ENCODE measurements around the gene PASK. TPM values are rescaled to one million over a fixed set of nuclear protein-coding genes. Genes with fewer than 3 reads are reported as not detected.

The PASK gene
- polyA plus RNA-seq, 5 donors, result 18.3 to 25.0 (median 21.2) TPM

- no peak for DNase-seq
Observed at GRCh38 chr2:241082341-241083090, 66.8 kb downstream of the PASK start.

DNA sequence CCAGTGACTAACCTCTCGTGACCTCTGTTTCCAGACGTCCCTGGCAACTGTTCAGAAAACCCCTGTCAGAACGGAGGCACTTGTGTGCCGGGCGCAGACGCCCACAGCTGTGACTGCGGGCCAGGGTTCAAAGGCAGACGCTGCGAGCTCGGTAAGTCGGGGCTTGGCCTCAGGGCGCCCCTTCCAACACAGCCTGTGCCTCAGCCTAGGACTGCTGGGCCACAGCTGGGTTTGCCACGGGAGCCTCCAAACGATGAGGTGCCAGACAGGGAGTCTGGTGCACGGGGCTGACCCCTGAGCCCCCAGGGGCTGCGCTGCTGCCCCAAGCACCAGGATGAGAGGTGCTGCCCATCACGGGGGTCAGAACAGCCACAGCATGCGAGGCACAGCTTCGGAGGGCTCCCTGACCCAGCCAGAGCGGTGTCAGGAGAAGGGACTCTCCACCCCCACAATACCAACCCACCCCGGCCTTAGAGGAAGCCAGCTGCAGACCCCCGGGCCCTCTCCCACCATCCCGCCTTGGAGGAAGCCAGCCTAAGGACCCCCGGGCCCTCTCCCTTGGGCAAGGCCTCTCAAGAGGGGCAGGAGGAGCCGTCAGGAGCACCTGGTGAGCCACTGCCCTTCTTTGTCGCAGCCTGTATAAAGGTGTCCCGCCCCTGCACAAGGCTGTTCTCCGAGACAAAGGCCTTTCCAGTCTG is 67.5 kb downstream of the PASK start:
- no peak for DNase-seq

DNA sequence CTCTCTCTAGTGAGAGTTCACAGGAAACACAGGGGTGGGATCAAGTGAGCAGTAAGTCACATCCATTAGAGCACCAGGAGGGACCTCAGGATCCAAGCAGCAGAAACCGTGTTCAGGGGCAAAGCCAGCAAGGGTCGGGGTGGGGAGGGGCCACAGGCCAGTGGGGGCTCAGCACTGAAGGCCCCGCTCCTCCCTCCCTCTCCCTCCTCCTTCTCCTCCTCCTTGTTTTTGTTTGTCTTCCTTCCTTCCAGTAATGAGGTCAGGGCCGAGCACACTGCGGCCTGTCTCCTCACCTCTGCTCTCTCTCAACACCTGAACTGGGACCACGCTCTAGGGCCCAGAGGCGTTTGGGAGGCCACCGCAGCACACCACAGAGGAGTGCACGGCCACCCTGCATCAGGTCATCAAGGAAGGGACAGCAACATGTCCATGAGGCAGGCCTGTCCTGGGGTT is 68.1 kb downstream of the PASK start:
- DNase-seq, result no peak

DNA sequence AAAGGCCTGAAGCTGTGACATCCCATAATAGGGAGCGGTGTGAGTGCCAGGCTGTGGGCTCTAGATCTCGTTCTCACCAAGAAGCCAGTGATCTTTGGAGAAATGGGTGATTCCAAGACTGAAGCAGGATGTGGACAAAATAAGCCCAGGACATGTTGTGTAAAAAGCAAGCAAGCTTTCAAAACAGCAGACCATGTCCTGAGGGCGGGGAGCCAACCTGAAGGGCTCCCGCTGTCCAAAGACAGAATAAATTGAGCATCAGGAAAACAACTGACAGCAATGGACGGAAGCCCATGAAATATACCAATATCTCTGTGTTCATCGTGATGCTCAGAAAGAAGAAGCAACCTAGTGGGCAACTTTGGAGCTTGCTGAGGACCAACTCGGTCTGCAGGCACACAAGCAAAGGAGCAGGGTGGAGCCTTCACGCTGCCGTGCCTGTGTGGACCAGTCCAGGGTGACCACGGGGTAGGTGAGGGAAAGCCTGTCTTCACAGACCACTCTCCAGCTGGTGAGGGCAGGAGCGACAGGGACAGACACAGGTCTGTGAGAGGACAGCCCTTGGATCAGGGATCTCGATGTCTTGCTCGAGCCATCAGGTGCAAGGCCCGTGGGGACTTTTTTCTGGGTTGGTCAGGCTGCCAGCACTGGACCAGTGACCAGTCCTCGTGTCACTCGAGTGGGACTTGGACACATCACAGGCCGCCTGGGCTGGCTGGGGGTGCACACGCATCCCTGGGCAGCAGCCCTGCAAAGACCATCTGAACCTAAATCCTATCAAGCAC is 68.7 kb downstream of the PASK start:
- no peak for DNase-seq

GRCh38 chr2:241074901-241075540 is 74.3 kb downstream of the PASK start:
- no peak for DNase-seq

- DNase-seq, result no peak
Observed at GRCh38 chr2:241074065-241074818, 75.0 kb downstream of the PASK start.

- DNase-seq, result no peak
Observed at GRCh38 chr2:241073166-241074064, 75.9 kb downstream of the PASK start.

DNA sequence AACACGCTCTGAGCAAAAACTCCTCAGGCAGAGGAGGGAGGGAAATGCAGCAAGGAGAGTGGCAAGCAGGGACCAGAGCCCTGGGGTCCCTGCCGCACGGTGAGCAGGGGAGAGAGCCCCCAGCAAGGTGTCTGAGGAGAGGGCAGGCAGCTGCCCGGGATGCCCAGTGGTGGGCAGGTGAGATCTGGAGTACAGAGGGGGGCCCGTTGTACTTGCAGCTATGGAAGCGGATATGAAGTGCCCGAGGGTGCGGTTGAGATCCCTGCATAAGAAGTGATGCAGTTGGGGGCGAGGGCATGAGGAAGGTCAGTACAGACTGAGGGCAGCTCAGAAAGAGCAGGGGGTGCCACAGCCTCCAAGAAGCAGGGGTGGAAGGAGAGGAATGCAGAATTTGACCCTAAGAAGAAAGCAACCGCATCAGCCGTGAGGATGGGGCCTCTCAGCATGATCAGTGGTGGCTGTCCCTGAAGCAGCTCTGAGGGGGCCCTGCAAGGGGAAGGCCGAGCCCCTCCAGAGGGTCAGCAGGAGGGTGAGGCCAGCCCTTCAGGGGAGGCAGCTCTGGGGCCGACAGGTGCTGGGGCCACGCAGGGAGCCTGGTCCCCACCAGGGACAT is 76.6 kb downstream of the PASK start:
- DNase-seq, result no peak

DNA sequence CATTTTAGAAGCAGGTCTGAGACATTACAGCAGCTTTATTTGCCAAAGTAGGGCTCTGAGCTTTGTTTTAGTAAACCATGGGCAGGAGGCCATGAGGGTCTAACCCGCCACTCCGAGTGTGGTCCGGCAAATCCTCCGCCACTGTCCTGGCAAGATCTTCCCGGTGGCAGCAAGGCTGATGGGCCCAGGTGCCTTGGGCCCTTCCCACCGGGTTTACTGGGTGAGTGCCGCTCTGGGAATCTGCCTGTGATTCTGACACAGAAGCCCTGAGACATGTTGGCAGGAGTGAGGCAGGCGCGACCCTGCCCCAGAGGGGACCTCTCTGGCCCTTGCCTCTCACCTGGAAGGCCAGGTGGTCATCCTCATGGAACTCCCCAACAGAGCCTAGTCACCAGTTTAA is 77.1 kb downstream of the PASK start:
- DNase-seq, result no peak

DNA sequence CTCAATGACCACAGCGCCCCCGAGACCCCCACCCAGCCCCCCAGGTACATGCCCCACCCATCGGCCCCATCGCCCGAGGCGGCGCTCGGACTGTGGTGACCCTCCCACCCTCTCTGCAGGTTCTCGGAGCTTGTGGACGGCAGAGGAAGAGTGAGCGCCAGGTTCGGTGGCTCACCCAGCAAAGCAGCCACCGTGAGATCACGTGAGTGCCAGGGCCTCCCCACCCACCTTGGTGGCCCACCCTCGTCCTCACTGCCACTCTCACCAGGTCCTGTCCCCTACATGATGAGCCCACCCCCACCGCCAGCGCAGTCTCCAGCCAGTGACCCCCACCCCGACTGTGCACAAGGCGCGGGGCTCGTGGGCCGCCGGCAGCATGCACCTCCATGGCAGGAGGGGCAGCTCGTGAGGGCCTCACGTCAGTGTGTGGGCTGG is 77.6 kb downstream of the PASK start:
- no peak for DNase-seq

DNA sequence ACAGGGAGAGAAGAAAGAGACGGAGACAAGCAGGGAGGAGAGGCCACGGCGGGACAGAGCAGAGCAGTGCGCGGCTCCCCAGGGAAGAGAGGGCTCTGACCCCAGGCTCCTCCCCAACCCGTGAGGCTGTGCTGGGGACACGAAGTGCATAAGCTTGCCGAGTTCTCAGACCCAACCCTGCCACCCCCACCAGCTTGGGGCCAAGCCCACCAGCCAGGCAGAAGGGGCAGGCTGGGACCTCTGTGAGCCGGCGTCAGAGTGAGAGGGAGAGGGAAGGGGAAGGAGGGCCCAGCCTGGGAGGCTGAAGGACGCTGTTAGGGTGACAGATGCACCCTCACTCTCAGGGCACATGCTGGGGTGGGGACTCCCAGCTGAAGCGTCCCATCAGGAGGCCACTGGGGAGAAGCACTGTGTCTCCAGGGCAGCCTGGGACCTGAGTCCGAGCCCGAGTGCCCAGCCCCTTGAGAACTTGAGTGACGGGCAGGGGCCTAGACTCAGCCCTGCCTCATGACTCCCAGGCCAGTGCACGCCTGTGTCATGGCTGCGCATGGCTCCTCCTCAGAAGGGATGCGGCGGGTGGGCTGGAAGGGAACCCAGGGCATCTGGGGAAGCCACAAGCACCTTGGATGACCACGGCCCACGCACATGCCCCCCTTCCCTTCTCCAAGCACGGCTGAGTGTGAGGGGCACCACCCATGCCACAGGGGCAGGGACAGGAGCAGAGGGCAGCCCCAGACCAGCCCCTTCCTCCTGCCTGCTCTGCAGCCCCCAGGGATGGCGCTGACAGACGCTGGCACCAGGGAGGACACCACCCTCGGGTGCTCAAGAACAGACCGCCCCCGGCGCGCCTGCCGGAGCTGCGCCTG is 78.2 kb downstream of the PASK start:
- no peak for DNase-seq

DNA sequence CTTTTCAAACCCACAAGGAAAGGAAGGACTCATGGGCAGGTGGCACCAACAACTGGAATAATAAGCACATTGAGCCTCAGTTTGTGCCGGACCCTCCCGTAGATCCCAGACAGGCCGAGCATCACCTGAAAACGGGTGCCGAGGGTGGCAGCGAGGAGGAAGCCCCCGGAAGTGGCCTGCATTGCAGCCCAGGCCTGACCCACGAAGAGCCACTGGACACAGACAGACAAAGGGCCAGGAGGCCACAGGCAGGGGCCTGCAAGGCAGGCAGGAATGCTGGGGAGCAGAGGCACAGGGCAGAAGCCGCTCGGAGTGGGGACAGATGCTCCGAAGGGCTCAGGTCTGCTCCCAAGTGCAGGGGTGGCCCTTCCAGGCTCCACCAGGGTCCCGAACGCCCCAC is 78.9 kb downstream of the PASK start:
- DNase-seq, result no peak

DNA sequence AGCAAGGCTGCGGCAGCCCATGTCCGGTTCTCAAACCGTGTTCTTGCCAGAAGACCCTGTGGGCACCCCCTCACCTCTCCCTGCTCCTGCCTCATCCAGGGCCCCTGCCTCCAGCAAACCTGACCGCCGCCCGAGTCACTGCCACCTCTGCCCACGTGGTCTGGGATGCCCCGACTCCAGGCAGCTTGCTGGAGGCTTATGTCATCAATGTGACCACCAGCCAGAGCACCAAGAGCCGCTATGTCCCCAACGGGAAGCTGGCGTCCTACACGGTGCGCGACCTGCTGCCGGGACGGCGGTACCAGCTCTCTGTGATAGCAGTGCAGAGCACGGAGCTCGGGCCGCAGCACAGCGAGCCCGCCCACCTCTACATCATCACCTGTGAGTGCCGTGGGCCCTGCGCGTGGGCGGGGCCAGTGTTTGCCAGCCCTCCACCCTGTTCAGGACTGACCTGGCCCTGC is 79.4 kb downstream of the PASK start:
- no peak for DNase-seq

GRCh38 chr2:241068942-241069810 is 80.1 kb downstream of the PASK start:
- no peak for DNase-seq

DNA sequence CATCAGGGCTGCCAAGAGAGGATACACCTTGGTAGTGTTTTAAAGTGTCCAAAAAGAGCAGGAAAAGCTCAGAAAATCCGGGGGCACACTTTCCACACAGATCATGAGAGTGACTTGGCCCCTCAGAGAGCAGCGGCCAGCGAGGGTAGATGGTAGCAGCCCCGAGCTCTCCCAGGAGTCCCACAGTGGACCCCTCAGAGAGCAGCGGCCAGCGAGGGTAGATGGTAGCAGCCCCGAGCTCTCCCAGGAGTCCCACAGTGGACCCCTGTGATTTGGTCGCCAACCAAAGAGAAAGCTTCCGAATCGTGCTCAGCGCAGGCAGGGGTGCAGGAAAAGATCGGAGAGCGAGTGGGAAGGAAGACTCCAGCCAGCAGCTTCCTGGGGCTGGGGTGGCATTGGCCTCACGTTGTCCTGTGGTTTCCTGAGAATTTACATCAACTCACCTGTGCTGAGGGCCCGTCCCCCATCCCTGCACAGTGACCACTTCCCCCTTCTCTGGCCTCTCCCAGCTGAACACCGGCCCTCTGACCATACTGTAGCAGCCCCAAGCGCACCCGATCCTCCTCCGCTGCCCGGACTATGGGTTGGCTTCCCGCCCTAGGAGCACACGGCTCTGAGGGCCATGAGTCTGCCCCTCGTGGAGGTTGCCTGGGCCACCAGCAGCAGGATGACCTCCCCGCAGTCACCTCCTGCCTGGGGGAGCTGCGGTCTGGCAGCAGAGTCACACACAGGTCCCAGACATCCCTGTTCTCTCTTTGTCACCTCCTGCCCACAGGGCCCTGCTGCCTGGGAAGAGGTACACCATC is 80.9 kb downstream of the PASK start:
- DNase-seq, result no peak

DNA sequence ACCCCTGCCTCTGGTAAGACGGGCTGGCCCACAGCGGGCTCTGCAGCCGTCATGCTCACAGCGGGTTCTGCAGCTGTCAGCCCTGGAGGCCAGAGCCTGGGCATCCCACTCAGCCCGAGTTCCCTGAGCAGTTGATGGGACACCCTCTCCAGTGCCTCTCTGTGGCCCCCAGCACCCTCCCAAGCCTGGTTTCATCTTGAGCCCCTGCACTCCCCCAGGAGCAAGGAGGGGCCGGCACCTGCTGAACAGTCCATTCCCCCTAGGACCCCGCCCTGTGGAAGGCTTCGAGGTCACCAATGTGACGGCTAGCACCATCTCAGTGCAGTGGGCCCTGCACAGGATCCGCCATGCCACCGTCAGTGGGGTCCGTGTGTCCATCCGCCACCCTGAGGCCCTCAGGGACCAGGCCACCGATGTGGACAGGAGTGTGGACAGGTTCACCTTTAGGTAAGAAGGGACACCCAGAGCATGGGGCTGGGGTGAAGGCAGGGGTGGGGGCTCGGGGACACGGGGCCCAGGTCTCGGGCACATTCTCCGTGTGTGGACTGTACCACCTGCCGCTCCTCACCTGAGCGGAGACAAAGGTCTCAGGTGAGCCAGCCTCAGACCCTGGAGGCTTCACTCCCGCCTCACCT is 81.7 kb downstream of the PASK start:
- no peak for DNase-seq

Measured in right lung (tissue), 5 donors.